Uterus (tissue), 2 donors: ENCODE data around the gene CD22.

ENCODE experiments used
- CTCF ChIP-seq, 4 experiments: fragments of 200-600 bp in 2 of 4; fragments of 450-650 bp in 2 of 4; sonication (generic) in 2 of 4; IDR thresholded peaks; one replicate each; pipeline ENCODE4 v1.5.1; 2016 to 2019; ENCODE audit warnings: antibody characterized with exemption in 4 of 4, mild to moderate bottlenecking in 2 of 4, moderate library complexity in 1 of 4
- POLR2A ChIP-seq, 2 donors: fragments of 450-650 bp; IDR thresholded peaks; one replicate each; pipeline ENCODE4 v1.6.1; 2016; ENCODE audit warnings: antibody characterized with exemption in 2 of 2, mild to moderate bottlenecking in 1 of 2, moderate library complexity in 1 of 2

- TF ChIP-seq CTCF (IDR thresholded peaks at IDR 0.05) (no peak), POLR2A (IDR thresholded peaks at IDR 0.05) (no peak)
Observed at GRCh38 chr19:35318679-35319448, 10.1 kb upstream of the CD22 start.
